ENCODE measurements around the gene ARPC1A.

GRCh38 chr7:99309111-99309510, 16.6 kb upstream of the ARPC1A start:
- TF ChIP-seq POLR2AphosphoS5 (IDR thresholded peaks at IDR 0.05; ENCODE audit: low read depth, low read length) (no peak), TAF1 (IDR thresholded peaks at IDR 0.05; ENCODE audit: borderline replicate concordance, insufficient read depth, low read length) (no peak)
